ENCODE results near the gene BRAT1. TPM values are rescaled to one million over a fixed set of nuclear protein-coding genes. Genes with fewer than 3 reads are reported as not detected.
"Not testable (repeated sequence)": the region's sequence is repeated elsewhere in the genome, so short reads cannot be mapped to it uniquely, and the experiment has no call there.

Gene BRAT1
- total and polyA plus RNA-seq, 2 experiments from 2014 or later = 19.2 to 45.0 TPM

DNA sequence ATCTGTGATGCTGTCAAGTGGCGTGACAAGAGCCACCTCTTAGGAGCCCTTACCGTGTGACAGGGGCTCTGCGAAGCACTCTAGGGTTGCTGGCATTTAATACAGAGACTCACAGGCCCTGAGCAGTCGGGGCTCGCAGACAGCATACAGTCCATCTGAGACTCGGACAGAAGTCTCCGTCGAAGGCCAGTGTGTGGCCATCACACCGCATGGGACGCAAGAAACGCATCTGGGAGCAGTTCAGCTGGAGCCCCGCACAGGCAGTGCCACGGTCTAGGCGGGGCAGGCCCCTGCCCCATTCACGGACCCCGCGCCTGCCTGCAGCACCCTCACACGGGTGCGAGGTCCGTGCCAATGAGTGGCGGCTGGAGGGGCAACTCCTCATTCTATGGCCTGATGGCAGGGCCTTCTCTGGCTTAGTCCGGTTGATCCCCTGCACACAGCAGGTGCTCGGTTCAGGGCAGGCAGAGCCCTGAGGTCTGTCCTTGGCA lies 37.1 kb upstream of the BRAT1 start:
- DNase-seq (ENCODE audit: low spot score) = no peak
- Histone ChIP-seq H3K4me3 (no peak overlapping the region), H3K4me1 (ENCODE audit: insufficient read depth) (no peaks in the 10 kb centered on the region), H3K79me2 (no peaks in the 10 kb centered on the region), H4K20me1 (ENCODE audit: insufficient read depth, poor library complexity, severe bottlenecking) (no peaks in the 10 kb centered on the region), H3K36me3 (replicated peaks; ENCODE audit: insufficient read depth, low read depth) (no peaks in the 10 kb centered on the region), H2AFZ (no peak overlapping the region), H3K9me3 (ENCODE audit: low read depth) (no peaks in the 10 kb centered on the region), H3K27me3 (no peaks in the 10 kb centered on the region), H3K9me2 (replicated peaks; ENCODE audit: insufficient read depth) (no peaks in the 10 kb centered on the region), H3K4me2 (no peak overlapping the region), H3K27ac (no peak overlapping the region)
- TF ChIP-seq EZH2phosphoT487 (IDR thresholded peaks at IDR 0.05; ENCODE audit: low read depth, severe bottlenecking, unreplicated experiment) = no peak
- TF ChIP-seq, protein P1, sequence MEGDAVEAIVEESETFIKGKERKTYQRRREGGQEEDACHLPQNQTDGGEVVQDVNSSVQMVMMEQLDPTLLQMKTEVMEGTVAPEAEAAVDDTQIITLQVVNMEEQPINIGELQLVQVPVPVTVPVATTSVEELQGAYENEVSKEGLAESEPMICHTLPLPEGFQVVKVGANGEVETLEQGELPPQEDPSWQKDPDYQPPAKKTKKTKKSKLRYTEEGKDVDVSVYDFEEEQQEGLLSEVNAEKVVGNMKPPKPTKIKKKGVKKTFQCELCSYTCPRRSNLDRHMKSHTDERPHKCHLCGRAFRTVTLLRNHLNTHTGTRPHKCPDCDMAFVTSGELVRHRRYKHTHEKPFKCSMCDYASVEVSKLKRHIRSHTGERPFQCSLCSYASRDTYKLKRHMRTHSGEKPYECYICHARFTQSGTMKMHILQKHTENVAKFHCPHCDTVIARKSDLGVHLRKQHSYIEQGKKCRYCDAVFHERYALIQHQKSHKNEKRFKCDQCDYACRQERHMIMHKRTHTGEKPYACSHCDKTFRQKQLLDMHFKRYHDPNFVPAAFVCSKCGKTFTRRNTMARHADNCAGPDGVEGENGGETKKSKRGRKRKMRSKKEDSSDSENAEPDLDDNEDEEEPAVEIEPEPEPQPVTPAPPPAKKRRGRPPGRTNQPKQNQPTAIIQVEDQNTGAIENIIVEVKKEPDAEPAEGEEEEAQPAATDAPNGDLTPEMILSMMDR (IDR thresholded peaks at IDR 0.05; ENCODE audit: poor library complexity) = no peak
- no peak for TF ChIP-seq EZH2 (IDR thresholded peaks at IDR 0.05; ENCODE audit: borderline replicate concordance)
- WGBS (ENCODE audit: low lambda C conversion rate, missing lambda C conversion rate) = 99% methylated on average over 12 of the region's 23 CpGs

- not testable (repeated sequence) for H3K9me2 ChIP-seq (replicated peaks; ENCODE audit: insufficient read depth); H4K20me1 ChIP-seq (ENCODE audit: insufficient read depth, poor library complexity, severe bottlenecking); H2AFZ ChIP-seq; H3K4me3 ChIP-seq; H3K27me3 ChIP-seq; H3K36me3 ChIP-seq (replicated peaks; ENCODE audit: insufficient read depth, low read depth); H3K9me3 ChIP-seq (ENCODE audit: low read depth); H3K4me2 ChIP-seq; DNase-seq (ENCODE audit: low spot score); H3K79me2 ChIP-seq; H3K4me1 ChIP-seq (ENCODE audit: insufficient read depth); H3K27ac ChIP-seq
- 94% methylated on average over 15 of the region's 15 CpGs for WGBS (ENCODE audit: low lambda C conversion rate, missing lambda C conversion rate)
These were observed 34.6 kb upstream of the BRAT1 start for GRCh38 chr7:2589941-2590340.

DNA sequence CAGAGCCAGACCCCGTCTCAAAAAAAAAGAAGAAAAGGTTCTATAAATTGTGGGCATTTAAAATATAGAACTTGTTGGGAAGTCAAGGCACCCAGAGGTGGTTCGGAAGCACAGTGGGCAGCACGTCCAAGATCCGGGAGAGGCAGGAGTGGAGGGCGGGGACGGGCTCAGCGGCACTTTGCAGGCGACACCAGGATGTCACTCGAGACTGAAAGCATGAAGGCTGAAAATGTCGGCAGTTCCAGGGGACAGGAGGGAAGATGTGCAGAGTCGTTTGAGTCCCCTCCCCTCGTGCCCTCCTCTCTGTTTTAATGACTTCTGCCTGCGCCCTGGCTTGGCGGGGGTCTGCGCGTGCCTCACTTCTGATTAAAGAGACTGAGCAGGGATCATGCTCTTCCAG lies 34.0 kb upstream of the BRAT1 start:
- H3K36me3 ChIP-seq (replicated peaks; ENCODE audit: insufficient read depth, low read depth) = no peaks in the 10 kb centered on the region
- no peak for DNase-seq (ENCODE audit: low spot score)
- no peak overlapping the region for H3K4me2 ChIP-seq
- H3K9me2 ChIP-seq (replicated peaks; ENCODE audit: insufficient read depth) = no peaks in the 10 kb centered on the region
- H3K27me3 ChIP-seq = no peaks in the 10 kb centered on the region
- no peak overlapping the region for H3K27ac ChIP-seq
- 94% methylated on average over 16 of the region's 16 CpGs for WGBS (ENCODE audit: low lambda C conversion rate, missing lambda C conversion rate)
- no peaks in the 10 kb centered on the region for H3K9me3 ChIP-seq (ENCODE audit: low read depth)
- TF ChIP-seq, protein P1 (IDR thresholded peaks at IDR 0.05; ENCODE audit: poor library complexity) = no peak
- TF ChIP-seq EZH2 (IDR thresholded peaks at IDR 0.05; ENCODE audit: borderline replicate concordance) (no peak), EZH2phosphoT487 (IDR thresholded peaks at IDR 0.05; ENCODE audit: low read depth, severe bottlenecking, unreplicated experiment) (no peak)
- H3K79me2 ChIP-seq = no peaks in the 10 kb centered on the region
- no peak overlapping the region for H2AFZ ChIP-seq
- H3K4me3 ChIP-seq = no peak overlapping the region
- no peaks in the 10 kb centered on the region for H4K20me1 ChIP-seq (ENCODE audit: insufficient read depth, poor library complexity, severe bottlenecking)
- H3K4me1 ChIP-seq (ENCODE audit: insufficient read depth) = no peaks in the 10 kb centered on the region

- Histone ChIP-seq H4K20me1 (ENCODE audit: insufficient read depth, poor library complexity, severe bottlenecking) (no peaks in the 10 kb centered on the region), H3K4me3 (no peak overlapping the region), H3K79me2 (no peaks in the 10 kb centered on the region), H3K36me3 (replicated peaks; ENCODE audit: insufficient read depth, low read depth) (no peaks in the 10 kb centered on the region), H3K27me3 (no peaks in the 10 kb centered on the region), H3K4me2 (no peak overlapping the region), H3K9me3 (ENCODE audit: low read depth) (no peaks in the 10 kb centered on the region), H3K9me2 (replicated peaks; ENCODE audit: insufficient read depth) (no peaks in the 10 kb centered on the region), H3K4me1 (ENCODE audit: insufficient read depth) (no peaks in the 10 kb centered on the region), H3K27ac (no peak overlapping the region), H2AFZ (no peak overlapping the region)
- TF ChIP-seq EZH2 (IDR thresholded peaks at IDR 0.05; ENCODE audit: borderline replicate concordance) (no peak), EZH2phosphoT487 (IDR thresholded peaks at IDR 0.05; ENCODE audit: low read depth, severe bottlenecking, unreplicated experiment) (no peak)
- TF ChIP-seq, protein P1 (IDR thresholded peaks at IDR 0.05; ENCODE audit: poor library complexity) = no peak
- DNase-seq (ENCODE audit: low spot score) = no peak
- over 99% methylated on average over 21 of the region's 21 CpGs for WGBS (ENCODE audit: low lambda C conversion rate, missing lambda C conversion rate)
These were observed 32.5 kb upstream of the BRAT1 start for GRCh38 chr7:2587778-2588177.

All from hepatocyte (in vitro differentiated cells).